BJ (cell line): ENCODE results near the gene KRT13. TPM values are rescaled to one million over a fixed set of nuclear protein-coding genes. Genes with fewer than 3 reads are reported as not detected.

ENCODE experiments used
- CTCF ChIA-PET: fragments of 350-600 bp; formaldehyde crosslinking; extraction: SDS; loops from one replicate; lab custom pipeline; 2021; ENCODE audit warnings: antibody characterized with exemption, inconsistent platforms; lab: Yijun Ruan, JAX
- POLR2A ChIA-PET: fragments of 300-600 bp; sonication (Branson Sonifier 250); formaldehyde crosslinking; extraction: SDS; loops from one replicate; lab custom pipeline; 2021; ENCODE audit warnings: antibody characterized with exemption; lab: Charles Lee
- DNase-seq: peaks from one replicate; pipeline ENCODE4 v3.0.0-alpha.2; 2011; ENCODE audit warnings: low read depth
- H3K27me3 ChIP-seq: 2 replicates; pipeline ENCODE4 v1.6.0; 2011; ENCODE audit warnings: low read length; ENCODE audit not compliant: control insufficient read depth, insufficient read depth
- H3K36me3 ChIP-seq: 2 replicates; pipeline ENCODE4 v1.5.1; 2011; ENCODE audit warnings: low read length; ENCODE audit not compliant: control insufficient read depth, insufficient read depth
- H3K4me3 ChIP-seq: 2 replicates; pipeline ENCODE4 v1.5.1; 2011; ENCODE audit warnings: low read depth, mild to moderate bottlenecking, control low read depth, low read length
- CTCF ChIP-seq: IDR thresholded peaks from 2 replicates; pipeline ENCODE4 v1.5.1; 2011; ENCODE audit warnings: low read depth, mild to moderate bottlenecking, control low read depth, inconsistent platforms, low read length, moderate library complexity; ENCODE audit not compliant: insufficient read depth
- polyA plus RNA-seq: library from polyadenylated mRNA; depleted of rRNA; stranded (reverse); fragments of >200 nt; gene quantifications from 2 replicates; pipeline ENCODE4 v1.2.3, GENCODE V29; 2011

KRT13 gene
- polyA plus RNA-seq, 1 experiment: 0.27 TPM

DNA sequence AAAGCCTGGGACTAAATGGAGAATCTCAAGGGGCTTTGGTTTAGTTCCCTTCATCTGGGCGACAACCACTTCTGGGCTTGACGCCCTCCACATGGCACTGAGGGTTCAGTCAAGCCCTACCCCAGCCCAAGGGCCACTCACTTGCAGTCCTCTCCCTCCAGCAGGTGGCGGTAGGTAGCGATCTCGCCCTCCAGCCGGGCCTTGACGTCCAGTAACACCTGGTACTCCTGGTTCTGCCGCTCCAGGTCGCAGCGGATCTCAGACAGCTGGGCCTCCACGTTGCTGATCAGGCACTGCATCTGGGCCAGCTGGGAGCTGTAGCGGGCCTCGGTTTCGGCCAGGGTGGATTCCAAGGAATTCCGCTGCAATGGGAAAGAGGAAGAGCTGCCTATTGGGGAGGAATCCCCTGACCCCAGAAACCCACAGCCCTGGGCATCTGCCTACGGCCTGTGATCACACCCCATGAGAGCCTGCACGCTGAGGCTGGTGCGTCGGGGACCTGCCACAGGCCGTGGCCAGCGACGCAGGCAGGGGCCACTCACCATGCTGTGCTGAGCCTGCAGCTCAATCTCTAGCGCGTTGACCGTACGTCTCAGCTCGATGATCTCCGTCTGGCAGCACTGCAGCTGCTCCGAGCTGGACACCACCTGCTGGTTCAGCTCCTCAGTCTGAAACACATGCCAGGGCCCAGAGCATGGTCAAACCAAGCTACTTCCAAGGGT, 18.4 kb downstream of the KRT13 start:
- no peaks in the 10 kb centered on the region for H3K27me3 ChIP-seq
- POLR2A ChIA-PET: no interaction called here
- TF ChIP-seq CTCF: no peak
- CTCF ChIA-PET: interaction anchor here (0.9 to 1.8 kb wide), 3 partner anchors 9 to 62 kb away, joined by 3 to 6 read pairs (median 5); no protein-coding TSS in a partner anchor
- no peak for DNase-seq
- no peak overlapping the region for H3K4me3 ChIP-seq
- no peaks in the 10 kb centered on the region for H3K36me3 ChIP-seq

GRCh38 chr17:41486316-41486715, 19.1 kb downstream of the KRT13 start:
- H3K4me3 ChIP-seq: no peak overlapping the region
- POLR2A ChIA-PET: no interaction called here
- H3K36me3 ChIP-seq: no peaks in the 10 kb centered on the region
- DNase-seq: no peak
- no peaks in the 10 kb centered on the region for H3K27me3 ChIP-seq
- TF ChIP-seq CTCF: no peak
- CTCF ChIA-PET: interaction anchor here (1.2 kb wide), 1 partner anchor 8 kb away, joined by 3 read pairs; no protein-coding TSS in a partner anchor

GRCh38 chr17:41484920-41485904, 20.2 kb downstream of the KRT13 start:
- no peak overlapping the region for H3K4me3 ChIP-seq
- CTCF ChIA-PET: interaction anchor here (3.7 kb wide), 1 partner anchor 10 kb away, joined by 17 read pairs; no protein-coding TSS in a partner anchor
- TF ChIP-seq CTCF: no peak
- POLR2A ChIA-PET: no interaction called here
- H3K27me3 ChIP-seq: no peaks in the 10 kb centered on the region
- no peak for DNase-seq
- H3K36me3 ChIP-seq: no peaks in the 10 kb centered on the region

- no peaks in the 10 kb centered on the region for H3K27me3 ChIP-seq
- no peak for DNase-seq
- ChIA-PET CTCF (interaction anchor here (1.0 to 3.7 kb wide), 2 partner anchors 11 to 78 kb away, joined by 3 to 17 read pairs; no protein-coding TSS in a partner anchor), POLR2A (no interaction called here)
- no peak overlapping the region for H3K4me3 ChIP-seq
- no peaks in the 10 kb centered on the region for H3K36me3 ChIP-seq
- no peak for TF ChIP-seq CTCF
These were observed 21.2 kb downstream of the KRT13 start for GRCh38 chr17:41483991-41484826.
